Measurements from ENCODE around the gene KLHL5.
A peak's percentile ranks its signal among the peaks of the same experiment; 100 is the strongest.

Gene KLHL5

GRCh38 chr4:39044956-39045826 is 16.8 kb upstream of the KLHL5 start:
- DNase-seq = no peak

- no peak for DNase-seq
These were observed 16.2 kb upstream of the KLHL5 start for GRCh38 chr4:39045827-39046221.

GRCh38 chr4:39046249-39046648 is 15.8 kb upstream of the KLHL5 start:
- no peak for DNase-seq

- no peak for DNase-seq
These were observed 14.4 kb upstream of the KLHL5 start for GRCh38 chr4:39047681-39048080.

GRCh38 chr4:39048311-39048710 is 13.7 kb upstream of the KLHL5 start:
- no peak for DNase-seq

GRCh38 chr4:39050590-39050989 is 11.4 kb upstream of the KLHL5 start:
- no peak for DNase-seq

GRCh38 chr4:39051492-39051891 is 10.5 kb upstream of the KLHL5 start:
- DNase-seq = no peak

- DNase-seq = no peak
These were observed 8.0 kb upstream of the KLHL5 start for GRCh38 chr4:39053983-39054382.

GRCh38 chr4:39054497-39054896 is 7.5 kb upstream of the KLHL5 start:
- no peak for DNase-seq

GRCh38 chr4:39056023-39056422 is 6.0 kb upstream of the KLHL5 start:
- no peak for DNase-seq

- no peak for DNase-seq
These were observed 575 bp upstream of the KLHL5 start for GRCh38 chr4:39061457-39061856.

GRCh38 chr4:39062770-39063097 is 702 bp downstream of the KLHL5 start:
- DNase-seq = no peak

- DNase-seq = no peak
These were observed 1.4 kb downstream of the KLHL5 start for GRCh38 chr4:39063430-39063829.

GRCh38 chr4:39066371-39066770 is 4.3 kb downstream of the KLHL5 start:
- DNase-seq = no peak

GRCh38 chr4:39067031-39067430 is 5.0 kb downstream of the KLHL5 start:
- no peak for DNase-seq

- DNase-seq = no peak
These were observed 5.4 kb downstream of the KLHL5 start for GRCh38 chr4:39067451-39067850.

GRCh38 chr4:39068907-39069306 is 6.9 kb downstream of the KLHL5 start:
- no peak for DNase-seq

- DNase-seq = no peak
These were observed 16.8 kb downstream of the KLHL5 start for GRCh38 chr4:39078829-39079228.

GRCh38 chr4:39083164-39083563 is 21.1 kb downstream of the KLHL5 start:
- peak; percentile 16 for DNase-seq

- DNase-seq = no peak
These were observed 23.9 kb downstream of the KLHL5 start for GRCh38 chr4:39085891-39086290.

- DNase-seq = no peak
These were observed 34.8 kb downstream of the KLHL5 start for GRCh38 chr4:39096847-39097246.

GRCh38 chr4:39097290-39097689 is 35.3 kb downstream of the KLHL5 start:
- DNase-seq = no peak

GRCh38 chr4:39102297-39102696 is 40.3 kb downstream of the KLHL5 start:
- no peak for DNase-seq

GRCh38 chr4:39103291-39103690 is 41.3 kb downstream of the KLHL5 start:
- DNase-seq = no peak

GRCh38 chr4:39104255-39104654 is 42.2 kb downstream of the KLHL5 start:
- no peak for DNase-seq

Measured in kidney glomerular epithelial cell (primary cell).